ENCODE data around the gene GPBP1L1.

GPBP1L1 gene

DNA sequence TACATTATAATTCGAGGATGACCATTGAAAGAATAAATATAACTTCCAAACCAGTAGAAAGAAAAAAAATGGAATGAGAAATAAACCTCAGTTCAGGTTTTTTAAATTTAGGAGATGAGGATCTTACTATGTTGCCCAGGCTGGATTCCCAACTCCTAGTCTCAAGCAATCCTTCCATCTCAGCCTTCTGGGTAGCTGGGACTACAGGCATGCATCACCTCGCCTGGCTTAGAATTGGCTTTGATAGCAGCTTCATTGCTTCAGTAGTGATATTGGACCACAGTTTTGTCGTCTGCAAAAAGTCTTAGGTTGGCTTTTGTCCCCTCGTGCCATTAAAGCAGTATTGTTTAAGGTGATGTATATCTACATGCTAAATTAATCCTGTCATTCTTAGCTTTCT lies 99.6 kb downstream of the GPBP1L1 start:
- ChIA-PET CTCF (interaction anchor here (1.1 to 1.4 kb wide), 2 partner anchors 13 to 97 kb away, joined by 3 read pairs; no protein-coding TSS in a partner anchor), POLR2A (interaction anchor here (0.6 to 1.2 kb wide), 8 partner anchors 9 to 787 kb away, joined by 3 to 6 read pairs (median 3); partner anchors contain the start of genes PLK3 and PRDX1)
- no peak for DNase-seq (ENCODE audit: extremely low spot score)
- TF ChIP-seq, protein P1, sequence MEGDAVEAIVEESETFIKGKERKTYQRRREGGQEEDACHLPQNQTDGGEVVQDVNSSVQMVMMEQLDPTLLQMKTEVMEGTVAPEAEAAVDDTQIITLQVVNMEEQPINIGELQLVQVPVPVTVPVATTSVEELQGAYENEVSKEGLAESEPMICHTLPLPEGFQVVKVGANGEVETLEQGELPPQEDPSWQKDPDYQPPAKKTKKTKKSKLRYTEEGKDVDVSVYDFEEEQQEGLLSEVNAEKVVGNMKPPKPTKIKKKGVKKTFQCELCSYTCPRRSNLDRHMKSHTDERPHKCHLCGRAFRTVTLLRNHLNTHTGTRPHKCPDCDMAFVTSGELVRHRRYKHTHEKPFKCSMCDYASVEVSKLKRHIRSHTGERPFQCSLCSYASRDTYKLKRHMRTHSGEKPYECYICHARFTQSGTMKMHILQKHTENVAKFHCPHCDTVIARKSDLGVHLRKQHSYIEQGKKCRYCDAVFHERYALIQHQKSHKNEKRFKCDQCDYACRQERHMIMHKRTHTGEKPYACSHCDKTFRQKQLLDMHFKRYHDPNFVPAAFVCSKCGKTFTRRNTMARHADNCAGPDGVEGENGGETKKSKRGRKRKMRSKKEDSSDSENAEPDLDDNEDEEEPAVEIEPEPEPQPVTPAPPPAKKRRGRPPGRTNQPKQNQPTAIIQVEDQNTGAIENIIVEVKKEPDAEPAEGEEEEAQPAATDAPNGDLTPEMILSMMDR (IDR thresholded peaks at IDR 0.05; ENCODE audit: control extremely low read depth, extremely low read depth, low read depth, missing control alignments) = no peak

DNA sequence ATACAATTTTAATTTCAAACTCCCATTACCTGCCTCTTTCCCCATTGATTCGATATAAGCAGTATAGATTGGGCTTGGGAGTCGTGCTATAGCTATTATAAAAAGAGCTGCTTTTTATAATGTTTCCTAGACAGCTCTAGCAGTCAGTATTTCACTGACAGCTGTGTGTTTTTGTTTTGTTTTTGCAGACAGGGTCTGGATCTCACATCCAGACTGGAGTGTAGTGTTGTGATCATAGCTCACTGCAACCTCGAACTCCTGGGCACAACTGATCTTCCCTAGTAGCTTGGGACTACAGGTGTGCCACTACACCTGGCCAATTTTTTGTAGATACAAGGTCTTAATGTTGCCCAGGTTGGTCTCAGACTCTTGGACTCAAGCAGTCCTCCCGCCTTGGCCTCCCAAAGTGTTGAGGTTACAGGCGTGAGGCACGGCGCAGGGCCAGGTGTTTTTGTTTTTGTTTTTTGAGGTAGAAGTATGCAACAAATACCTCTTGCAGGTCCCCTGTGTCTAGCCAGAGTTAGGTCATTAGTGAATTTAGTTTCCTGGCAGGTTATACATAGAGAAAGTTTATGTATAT lies 100.7 kb downstream of the GPBP1L1 start:
- CTCF ChIA-PET = interaction anchor here (0.8 to 10.3 kb wide), 4 partner anchors 11 to 73 kb away, joined by 3 to 130 read pairs (median 6); no protein-coding TSS in a partner anchor
- no peak for DNase-seq (ENCODE audit: extremely low spot score)
- TF ChIP-seq, protein P1 (IDR thresholded peaks at IDR 0.05; ENCODE audit: control extremely low read depth, extremely low read depth, low read depth, missing control alignments) = no peak
- POLR2A ChIA-PET = interaction anchor here (0.5 to 5.9 kb wide), 9 partner anchors 35 to 855 kb away, joined by 3 to 42 read pairs (median 4); partner anchors contain the start of genes AKR1A1, PRDX1 and RNU5D-1

DNA sequence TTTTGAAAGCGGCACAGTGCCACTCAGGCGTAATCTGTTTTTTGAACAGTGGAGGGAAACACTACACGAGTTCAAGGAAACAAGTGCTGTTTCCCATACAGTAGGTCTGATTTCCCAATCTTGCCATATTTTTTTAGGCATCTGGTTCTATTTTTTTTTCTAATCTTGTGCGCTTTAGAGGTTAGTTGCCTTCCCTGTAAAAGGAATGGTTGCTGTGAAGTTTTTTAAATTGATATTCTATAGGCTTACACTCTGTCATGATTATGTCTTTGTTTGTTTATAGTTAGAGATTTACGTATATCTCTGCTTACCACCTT lies 101.3 kb downstream of the GPBP1L1 start:
- no peak for DNase-seq (ENCODE audit: extremely low spot score)
- POLR2A ChIA-PET = interaction anchor here (0.5 to 5.9 kb wide), 15 partner anchors 9 to 854 kb away, joined by 3 to 42 read pairs (median 4); partner anchors contain the start of genes AKR1A1, CCDC163, GPBP1L1 and MMACHC
- TF ChIP-seq, protein P1 (IDR thresholded peaks at IDR 0.05; ENCODE audit: control extremely low read depth, extremely low read depth, low read depth, missing control alignments) = no peak
- CTCF ChIA-PET = interaction anchor here (0.8 to 10.3 kb wide), 4 partner anchors 11 to 72 kb away, joined by 3 to 130 read pairs (median 6); no protein-coding TSS in a partner anchor

DNA sequence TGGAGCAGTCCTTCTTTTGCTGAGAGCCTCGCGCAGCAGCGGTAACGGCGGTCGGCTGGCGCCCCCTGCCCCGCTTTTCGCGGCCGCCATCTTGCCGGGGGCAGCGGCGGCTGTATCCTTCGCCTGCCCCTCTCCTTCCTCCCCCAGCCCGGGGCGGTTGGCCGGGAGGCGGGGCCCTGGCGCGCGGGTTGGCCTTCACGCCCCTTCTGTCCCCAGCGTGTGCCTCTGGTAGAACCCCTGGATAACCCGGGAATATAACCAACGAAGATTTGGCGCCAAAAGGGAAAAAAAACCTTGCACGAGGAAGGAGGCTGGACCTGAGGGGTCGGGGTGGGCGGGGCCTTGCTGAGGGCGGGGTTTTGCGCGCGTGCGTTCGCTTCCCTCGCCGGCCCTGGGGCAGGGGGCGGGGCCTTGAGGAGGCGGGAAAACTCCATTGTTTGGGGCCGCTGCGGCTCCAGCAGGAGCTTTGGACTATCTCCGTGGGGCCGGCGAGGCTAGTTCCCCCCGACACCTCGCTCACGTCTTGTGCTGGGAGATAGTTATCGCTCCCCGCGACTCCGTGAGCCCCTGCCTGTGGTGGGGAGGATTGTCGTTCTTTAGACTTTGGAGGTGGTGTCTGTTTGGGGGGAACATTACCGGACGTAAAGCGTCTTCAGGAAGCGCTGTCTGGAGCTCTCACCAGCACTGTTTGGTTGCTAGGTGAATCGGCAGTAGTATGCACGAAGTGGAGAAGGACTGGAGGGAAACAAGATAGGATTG lies 101.8 kb downstream of the GPBP1L1 start:
- ChIA-PET CTCF (interaction anchor here (0.8 to 10.3 kb wide), 3 partner anchors 10 to 72 kb away, joined by 3 to 130 read pairs (median 10); no protein-coding TSS in a partner anchor), POLR2A (interaction anchor here (0.6 to 5.9 kb wide), 17 partner anchors 9 to 854 kb away, joined by 3 to 42 read pairs (median 6); partner anchors contain the start of genes AKR1A1, CCDC163, GPBP1L1 and MMACHC)
- TF ChIP-seq, protein P1 (IDR thresholded peaks at IDR 0.05; ENCODE audit: control extremely low read depth, extremely low read depth, low read depth, missing control alignments) = no peak
- DNase-seq (ENCODE audit: extremely low spot score) = peak; percentile 90

DNA sequence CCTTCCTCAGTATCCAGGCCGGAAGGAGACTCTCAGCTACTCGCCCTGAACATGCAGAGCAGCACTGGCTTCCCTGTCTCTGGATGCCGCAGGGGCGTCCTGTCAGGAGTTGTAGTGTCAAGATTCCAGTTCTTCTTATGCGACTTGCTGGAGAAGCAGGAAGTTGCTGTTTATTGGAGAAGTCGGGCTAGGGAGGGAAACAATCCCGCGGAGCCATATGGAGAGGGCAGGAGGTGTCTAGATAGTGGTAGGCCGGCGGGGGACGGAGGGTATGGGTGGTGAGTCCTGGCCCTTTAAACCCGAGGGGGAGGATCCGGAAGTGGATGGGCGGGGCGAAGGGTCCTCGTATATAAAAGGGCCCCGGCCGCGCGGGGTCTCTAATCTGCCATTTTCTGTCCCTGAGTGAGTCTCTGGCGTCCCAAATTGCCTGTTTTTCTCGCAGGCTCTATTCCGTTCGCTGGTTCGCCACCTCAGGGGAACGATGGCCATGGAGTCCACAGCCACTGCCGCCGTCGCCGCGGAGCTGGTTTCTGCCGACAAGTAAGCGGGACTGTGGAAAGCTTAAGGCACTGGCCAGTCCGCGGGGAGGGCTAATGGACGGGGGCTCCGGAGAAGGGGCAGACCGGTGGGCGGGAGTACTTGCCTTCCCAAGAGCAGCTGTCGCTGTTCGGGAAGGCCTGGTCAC lies 102.5 kb downstream of the GPBP1L1 start, which contains the start of gene NASP:
NASP (plus strand) TSS at position 376 of the 685 bp plus-strand sequence; CDS start at position 482, 106 bp downstream.
- TF ChIP-seq, protein P1 (IDR thresholded peaks at IDR 0.05; ENCODE audit: control extremely low read depth, extremely low read depth, low read depth, missing control alignments) = no peak
- ChIA-PET POLR2A (interaction anchor here (0.6 to 5.9 kb wide), 18 partner anchors 9 to 546 kb away, joined by 3 to 42 read pairs (median 6); partner anchors contain the start of genes AKR1A1, GPBP1L1, MUTYH and PRDX1), CTCF (interaction anchor here (0.9 to 10.3 kb wide), 9 partner anchors 8 to 569 kb away, joined by 3 to 130 read pairs (median 3); partner anchors contain the start of gene AKR1A1)
- peak; percentile 90 for DNase-seq (ENCODE audit: extremely low spot score)
